ENCODE data around the gene FRRS1.
"Not testable (repeated sequence)": the region's sequence is repeated elsewhere in the genome, so short reads cannot be mapped to it uniquely, and the experiment has no call there.

FRRS1 gene

GRCh38 chr1:99766378-99766800 lies at the start of gene FRRS1:
Gene FRRS1 (minus strand): TSS chr1:99766635. CDS start chr1:99748768, 17,867 bp downstream.
- TF ChIP-seq ZNF274 (IDR thresholded peaks at IDR 0.05; ENCODE audit: low read depth, low read length), result no peak
- H3K4me3 ChIP-seq (ENCODE audit: low read length), result peak within 1 kb of the TSS; percentile 100

GRCh38 chr1:99814373-99814900 lies 48.0 kb upstream of the FRRS1 start:
- no peak for TF ChIP-seq ZNF274 (IDR thresholded peaks at IDR 0.05; ENCODE audit: low read depth, low read length)
- no peak overlapping the region for H3K4me3 ChIP-seq (ENCODE audit: low read length)

GRCh38 chr1:99811747-99812146 lies 45.3 kb upstream of the FRRS1 start:
- no peak overlapping the region for H3K4me3 ChIP-seq (ENCODE audit: low read length)
- no peak for TF ChIP-seq ZNF274 (IDR thresholded peaks at IDR 0.05; ENCODE audit: low read depth, low read length)

GRCh38 chr1:99811075-99811474 lies 44.6 kb upstream of the FRRS1 start:
- TF ChIP-seq ZNF274 (IDR thresholded peaks at IDR 0.05; ENCODE audit: low read depth, low read length), result no peak

GRCh38 chr1:99808391-99809115 lies 42.1 kb upstream of the FRRS1 start:
- H3K4me3 ChIP-seq (ENCODE audit: low read length), result no peak overlapping the region
- TF ChIP-seq ZNF274 (IDR thresholded peaks at IDR 0.05; ENCODE audit: low read depth, low read length), result no peak

More at GRCh38 chr1:99811075-99811474, 44.6 kb upstream of the FRRS1 start:
- no peak overlapping the region for H3K4me3 ChIP-seq (ENCODE audit: low read length)

- no peak overlapping the region for H3K4me3 ChIP-seq (ENCODE audit: low read length)
- no peak for TF ChIP-seq ZNF274 (IDR thresholded peaks at IDR 0.05; ENCODE audit: low read depth, low read length)
Measured at GRCh38 chr1:99806882-99807281, 40.4 kb upstream of the FRRS1 start.

- no peak for TF ChIP-seq ZNF274 (IDR thresholded peaks at IDR 0.05; ENCODE audit: low read depth, low read length)
- no peak overlapping the region for H3K4me3 ChIP-seq (ENCODE audit: low read length)
Measured at GRCh38 chr1:99801584-99801983, 35.1 kb upstream of the FRRS1 start.

GRCh38 chr1:99793861-99794260 lies 27.4 kb upstream of the FRRS1 start:
- H3K4me3 ChIP-seq (ENCODE audit: low read length), result not testable (repeated sequence)

- no peak overlapping the region for H3K4me3 ChIP-seq (ENCODE audit: low read length)
- no peak for TF ChIP-seq ZNF274 (IDR thresholded peaks at IDR 0.05; ENCODE audit: low read depth, low read length)
Measured at GRCh38 chr1:99789715-99790114, 23.3 kb upstream of the FRRS1 start.

GRCh38 chr1:99788896-99789295 lies 22.5 kb upstream of the FRRS1 start:
- H3K4me3 ChIP-seq (ENCODE audit: low read length), result no peak overlapping the region
- no peak for TF ChIP-seq ZNF274 (IDR thresholded peaks at IDR 0.05; ENCODE audit: low read depth, low read length)

- H3K4me3 ChIP-seq (ENCODE audit: low read length), result peak overlapping the region; percentile 14; the same call in 1 of the 2 replicates
- TF ChIP-seq ZNF274 (IDR thresholded peaks at IDR 0.05; ENCODE audit: low read depth, low read length), result no peak
Measured at GRCh38 chr1:99786751-99787501, 20.5 kb upstream of the FRRS1 start.

GRCh38 chr1:99784809-99785255 lies 18.4 kb upstream of the FRRS1 start:
- H3K4me3 ChIP-seq (ENCODE audit: low read length), result peak overlapping the region; percentile 55; the same call in 1 of the 2 replicates
- no peak for TF ChIP-seq ZNF274 (IDR thresholded peaks at IDR 0.05; ENCODE audit: low read depth, low read length)

- no peak overlapping the region for H3K4me3 ChIP-seq (ENCODE audit: low read length)
- no peak for TF ChIP-seq ZNF274 (IDR thresholded peaks at IDR 0.05; ENCODE audit: low read depth, low read length)
Measured at GRCh38 chr1:99784143-99784542, 17.7 kb upstream of the FRRS1 start.

- TF ChIP-seq ZNF274 (IDR thresholded peaks at IDR 0.05; ENCODE audit: low read depth, low read length), result no peak
- H3K4me3 ChIP-seq (ENCODE audit: low read length), result no peak overlapping the region
Measured at GRCh38 chr1:99782920-99783319, 16.5 kb upstream of the FRRS1 start.

GRCh38 chr1:99782397-99782796 lies 16.0 kb upstream of the FRRS1 start:
- no peak overlapping the region for H3K4me3 ChIP-seq (ENCODE audit: low read length)
- no peak for TF ChIP-seq ZNF274 (IDR thresholded peaks at IDR 0.05; ENCODE audit: low read depth, low read length)
